AG09319 (cell line): Measurements from ENCODE around the gene REELD1.

Experiments
- DNase-seq: peaks from one replicate; pipeline ENCODE4 v3.0.0-alpha.2; 2010; ENCODE audit warnings: low read depth; ENCODE audit errors: extremely low read depth
- TF ChIP-seq, protein P1 (sequence below): IDR thresholded peaks from 2 replicates; pipeline ENCODE4 v1.5.1; 2011; ENCODE audit warnings: low read depth, mild to moderate bottlenecking, inconsistent platforms, low read length, moderate library complexity

The REELD1 gene

GRCh38 chr4:146247356-146247755 lies 33.0 kb downstream of the REELD1 start:
- TF ChIP-seq, protein P1, sequence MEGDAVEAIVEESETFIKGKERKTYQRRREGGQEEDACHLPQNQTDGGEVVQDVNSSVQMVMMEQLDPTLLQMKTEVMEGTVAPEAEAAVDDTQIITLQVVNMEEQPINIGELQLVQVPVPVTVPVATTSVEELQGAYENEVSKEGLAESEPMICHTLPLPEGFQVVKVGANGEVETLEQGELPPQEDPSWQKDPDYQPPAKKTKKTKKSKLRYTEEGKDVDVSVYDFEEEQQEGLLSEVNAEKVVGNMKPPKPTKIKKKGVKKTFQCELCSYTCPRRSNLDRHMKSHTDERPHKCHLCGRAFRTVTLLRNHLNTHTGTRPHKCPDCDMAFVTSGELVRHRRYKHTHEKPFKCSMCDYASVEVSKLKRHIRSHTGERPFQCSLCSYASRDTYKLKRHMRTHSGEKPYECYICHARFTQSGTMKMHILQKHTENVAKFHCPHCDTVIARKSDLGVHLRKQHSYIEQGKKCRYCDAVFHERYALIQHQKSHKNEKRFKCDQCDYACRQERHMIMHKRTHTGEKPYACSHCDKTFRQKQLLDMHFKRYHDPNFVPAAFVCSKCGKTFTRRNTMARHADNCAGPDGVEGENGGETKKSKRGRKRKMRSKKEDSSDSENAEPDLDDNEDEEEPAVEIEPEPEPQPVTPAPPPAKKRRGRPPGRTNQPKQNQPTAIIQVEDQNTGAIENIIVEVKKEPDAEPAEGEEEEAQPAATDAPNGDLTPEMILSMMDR = no peak
- DNase-seq = no peak

DNA sequence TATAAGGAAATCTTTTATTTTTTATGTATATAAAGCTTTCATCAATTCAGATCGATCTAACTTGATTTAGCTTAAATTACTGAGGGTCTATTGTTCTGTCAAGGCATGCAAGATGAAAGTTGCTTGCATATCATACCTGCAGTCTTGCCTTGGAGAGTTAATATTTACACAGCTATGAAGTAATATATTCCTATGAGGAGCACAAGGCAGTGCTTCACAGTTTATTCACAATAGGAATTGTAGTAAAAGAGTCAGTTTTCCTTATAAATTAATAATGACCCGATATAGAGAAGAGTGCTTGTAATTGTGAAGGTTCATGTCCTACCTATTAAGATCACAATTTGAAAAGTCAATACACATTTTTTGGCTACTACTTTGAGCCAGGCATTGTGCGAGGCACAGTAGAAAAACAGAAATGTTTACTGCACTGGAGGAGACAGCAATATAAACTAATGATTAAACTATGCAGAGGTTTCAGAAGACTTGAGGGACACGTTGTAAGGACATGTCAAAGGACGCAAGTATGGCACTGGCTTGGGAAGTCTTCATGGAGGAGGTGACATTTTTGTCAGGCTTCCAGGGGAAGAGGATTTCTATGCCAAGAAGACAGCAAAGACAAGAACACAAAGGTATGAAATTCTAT lies 38.8 kb downstream of the REELD1 start:
- no peak for DNase-seq
- TF ChIP-seq, protein P1 = no peak

DNA sequence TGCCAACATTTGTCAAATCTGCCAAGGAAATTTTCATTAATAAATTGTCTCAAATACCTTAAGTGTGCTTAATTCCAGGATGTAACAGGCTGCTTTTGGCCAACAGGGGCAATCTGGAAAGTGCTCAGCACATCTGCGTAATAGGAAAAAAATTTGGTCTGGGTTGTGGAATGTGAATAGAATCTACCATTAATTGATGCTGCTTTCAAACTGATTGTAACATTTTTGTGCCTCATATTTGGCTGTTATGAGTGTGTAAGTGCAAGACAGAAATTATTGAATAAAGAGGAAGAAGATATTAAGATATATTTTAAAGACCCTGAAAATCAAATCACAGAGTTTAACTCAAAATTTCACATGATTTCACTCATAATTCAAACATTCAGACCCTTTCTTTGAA lies 41.1 kb downstream of the REELD1 start:
- TF ChIP-seq, protein P1 = no peak

DNA sequence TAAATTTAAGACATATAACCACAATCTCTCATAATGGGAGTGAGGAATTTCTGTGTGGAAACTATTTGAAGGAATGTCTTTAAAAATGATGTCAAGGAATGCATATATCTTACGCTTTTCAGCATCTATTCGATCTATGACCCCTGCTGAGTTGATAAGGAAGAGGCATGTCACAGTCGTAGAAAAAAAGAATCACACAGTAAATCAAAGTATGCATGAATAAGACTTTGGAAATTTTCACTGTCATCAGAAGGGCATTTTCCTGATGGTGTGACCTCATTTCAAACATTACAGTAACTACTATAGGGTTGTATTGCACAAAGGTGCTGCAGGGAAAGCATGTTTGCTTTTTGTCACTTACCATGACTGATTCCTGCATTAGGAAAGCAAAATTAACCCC lies 41.5 kb downstream of the REELD1 start:
- DNase-seq = no peak
- TF ChIP-seq, protein P1 = no peak

More for the DNA sequence above, 41.1 kb downstream of the REELD1 start:
- no peak for DNase-seq

DNA sequence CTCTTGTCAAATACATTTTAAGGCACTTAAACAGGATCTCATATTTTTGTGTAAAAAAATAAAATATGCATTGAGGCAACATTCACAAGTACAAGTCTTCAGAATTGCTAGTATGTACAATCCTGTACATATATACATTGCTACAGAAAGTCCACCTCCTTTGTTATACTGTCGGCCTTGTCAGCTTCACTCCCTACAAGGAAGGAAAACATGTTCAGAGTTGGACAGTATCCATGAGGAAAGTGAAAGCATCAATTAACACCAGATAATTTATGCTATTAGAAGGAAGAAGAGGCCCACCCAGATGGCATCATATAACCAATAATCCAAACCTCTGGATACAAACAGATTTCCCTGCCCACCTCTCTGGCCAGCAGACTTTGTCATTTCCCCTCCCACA lies 42.0 kb downstream of the REELD1 start:
- DNase-seq = no peak
- TF ChIP-seq, protein P1 = no peak

DNA sequence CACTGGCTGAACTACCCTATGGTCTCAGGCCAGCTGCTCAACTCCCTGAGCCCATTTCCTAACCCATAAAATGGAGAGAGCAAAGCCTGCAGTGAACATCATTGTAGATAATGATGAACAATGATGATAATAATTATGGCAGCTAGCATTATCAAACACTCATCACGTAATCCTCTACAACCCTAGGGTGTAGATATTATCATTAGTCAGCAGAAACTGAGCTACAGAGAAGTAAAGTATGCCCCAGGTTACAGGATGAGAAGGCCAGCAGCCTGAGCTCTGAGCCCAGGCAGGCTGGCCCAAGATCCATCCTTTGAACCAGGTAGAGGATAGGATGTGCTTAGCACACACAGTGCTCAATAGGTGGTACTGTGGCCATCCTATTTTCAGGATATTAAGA lies 43.2 kb downstream of the REELD1 start:
- TF ChIP-seq, protein P1 = no peak
- DNase-seq = no peak

- TF ChIP-seq, protein P1 = no peak
These were observed 46.2 kb downstream of the REELD1 start for GRCh38 chr4:146260521-146260920.

More at GRCh38 chr4:146260521-146260920, 46.2 kb downstream of the REELD1 start:
- no peak for DNase-seq
